ENCODE measurements around the gene GUK1.

GUK1 gene

DNA sequence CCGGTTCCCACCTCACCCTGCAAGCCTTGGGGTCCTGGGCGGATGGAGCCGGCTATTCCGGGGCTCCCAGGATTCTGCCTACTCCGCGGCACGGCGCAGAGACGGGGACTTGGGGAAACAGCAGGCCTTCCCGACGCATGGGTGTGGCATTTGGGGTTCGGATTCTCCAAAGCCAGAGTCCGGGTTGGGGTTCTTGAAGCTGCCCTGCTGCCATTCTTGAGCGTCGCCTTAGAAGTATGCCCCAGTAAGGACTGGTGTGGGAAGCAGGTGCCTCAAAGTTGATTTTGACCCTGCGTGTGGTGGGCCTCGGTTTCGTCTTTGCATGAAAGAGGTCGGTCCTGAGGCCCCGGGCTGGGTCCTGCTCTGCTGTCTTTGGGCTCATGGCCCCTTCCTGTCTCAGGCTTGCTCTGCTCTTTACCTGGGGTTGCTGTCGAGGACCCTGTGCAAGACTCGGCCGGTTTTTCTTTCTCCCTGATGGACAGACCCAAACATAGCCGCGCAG is 696 bp downstream of the GUK1 start:
- TF ChIP-seq ZFX (IDR thresholded peaks at IDR 0.05): no peak
- TF ChIP-seq, protein P1, sequence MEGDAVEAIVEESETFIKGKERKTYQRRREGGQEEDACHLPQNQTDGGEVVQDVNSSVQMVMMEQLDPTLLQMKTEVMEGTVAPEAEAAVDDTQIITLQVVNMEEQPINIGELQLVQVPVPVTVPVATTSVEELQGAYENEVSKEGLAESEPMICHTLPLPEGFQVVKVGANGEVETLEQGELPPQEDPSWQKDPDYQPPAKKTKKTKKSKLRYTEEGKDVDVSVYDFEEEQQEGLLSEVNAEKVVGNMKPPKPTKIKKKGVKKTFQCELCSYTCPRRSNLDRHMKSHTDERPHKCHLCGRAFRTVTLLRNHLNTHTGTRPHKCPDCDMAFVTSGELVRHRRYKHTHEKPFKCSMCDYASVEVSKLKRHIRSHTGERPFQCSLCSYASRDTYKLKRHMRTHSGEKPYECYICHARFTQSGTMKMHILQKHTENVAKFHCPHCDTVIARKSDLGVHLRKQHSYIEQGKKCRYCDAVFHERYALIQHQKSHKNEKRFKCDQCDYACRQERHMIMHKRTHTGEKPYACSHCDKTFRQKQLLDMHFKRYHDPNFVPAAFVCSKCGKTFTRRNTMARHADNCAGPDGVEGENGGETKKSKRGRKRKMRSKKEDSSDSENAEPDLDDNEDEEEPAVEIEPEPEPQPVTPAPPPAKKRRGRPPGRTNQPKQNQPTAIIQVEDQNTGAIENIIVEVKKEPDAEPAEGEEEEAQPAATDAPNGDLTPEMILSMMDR (conservative IDR thresholded peaks at IDR 0.05): no peak
- H3K27ac ChIP-seq: peak overlapping the region; percentile 92

DNA sequence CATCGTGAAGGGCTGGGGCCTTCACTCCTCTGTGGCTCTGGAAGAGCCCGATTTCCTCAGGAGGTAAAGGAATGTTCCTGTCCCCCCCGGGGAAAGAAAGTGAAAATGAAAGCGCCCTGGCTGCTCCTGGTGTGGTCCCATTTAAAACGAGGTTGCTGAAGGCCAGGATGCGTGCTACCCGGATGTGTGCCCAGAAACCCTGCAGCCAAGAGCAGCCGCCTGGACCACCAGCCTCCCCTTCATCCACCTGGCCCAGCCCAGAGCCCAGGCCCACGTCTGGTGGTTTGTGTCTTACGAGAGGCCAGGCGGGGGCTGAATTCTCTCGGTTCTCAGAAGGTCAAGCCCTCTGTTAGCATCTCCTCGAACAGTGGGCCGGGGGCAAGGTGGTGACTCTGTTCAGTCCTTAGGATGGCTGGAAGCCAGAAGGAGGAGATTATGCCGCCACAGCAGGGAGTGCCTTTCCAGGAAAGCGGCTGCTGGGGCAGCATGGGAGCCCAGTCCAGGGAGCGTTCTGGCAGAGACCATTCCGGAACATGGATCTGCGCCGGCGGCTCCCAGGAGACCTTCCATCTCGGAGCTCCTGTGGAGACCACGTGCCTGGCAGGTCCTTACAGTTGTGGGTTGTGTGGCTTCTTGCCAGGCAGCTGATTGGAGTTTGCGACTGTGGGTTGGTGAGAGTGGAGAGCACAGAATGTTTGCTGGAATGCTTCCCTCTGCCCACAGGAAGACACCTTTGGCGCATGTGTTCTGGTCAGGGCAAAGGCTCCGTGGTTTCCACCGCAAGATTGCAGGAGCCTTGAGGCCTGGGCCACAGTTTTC is 1.4 kb downstream of the GUK1 start:
- H3K27ac ChIP-seq: peak overlapping the region; percentile 92
- TF ChIP-seq, protein P1 (conservative IDR thresholded peaks at IDR 0.05): no peak
- TF ChIP-seq ZFX (IDR thresholded peaks at IDR 0.05): 0 out of 2 replicates have a peak, but pooled peaks have one; percentile 13

DNA sequence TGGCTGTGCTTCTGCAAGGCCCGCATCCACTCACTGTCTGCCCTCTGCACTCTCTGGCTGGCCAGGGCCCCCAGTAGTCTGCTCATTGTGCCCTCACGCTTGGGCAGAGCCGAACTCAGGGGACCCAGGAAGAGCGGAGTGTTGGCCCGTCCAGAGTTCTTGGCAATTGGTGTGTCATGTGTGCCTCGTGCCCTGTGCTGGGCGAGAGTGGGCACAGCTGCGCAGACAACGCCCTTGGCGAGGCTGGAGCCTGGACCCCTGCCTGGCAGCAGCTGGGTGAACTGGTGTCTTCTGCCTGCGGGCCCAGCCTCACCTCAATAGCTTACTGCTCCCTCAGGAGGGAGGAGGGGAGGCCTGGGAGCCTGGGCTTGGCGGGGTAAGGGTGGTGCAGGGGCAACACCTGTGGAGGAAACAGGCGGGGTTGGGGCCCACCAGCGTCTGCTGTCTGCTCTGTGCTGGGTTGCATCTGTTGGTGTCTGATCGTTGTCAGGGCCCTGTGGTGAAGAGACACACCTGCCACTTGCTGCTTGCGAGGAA is 2.1 kb downstream of the GUK1 start:
- TF ChIP-seq, protein P1 (conservative IDR thresholded peaks at IDR 0.05): no peak
- no peak for TF ChIP-seq ZFX (IDR thresholded peaks at IDR 0.05)
- H3K27ac ChIP-seq: peak overlapping the region; percentile 92

DNA sequence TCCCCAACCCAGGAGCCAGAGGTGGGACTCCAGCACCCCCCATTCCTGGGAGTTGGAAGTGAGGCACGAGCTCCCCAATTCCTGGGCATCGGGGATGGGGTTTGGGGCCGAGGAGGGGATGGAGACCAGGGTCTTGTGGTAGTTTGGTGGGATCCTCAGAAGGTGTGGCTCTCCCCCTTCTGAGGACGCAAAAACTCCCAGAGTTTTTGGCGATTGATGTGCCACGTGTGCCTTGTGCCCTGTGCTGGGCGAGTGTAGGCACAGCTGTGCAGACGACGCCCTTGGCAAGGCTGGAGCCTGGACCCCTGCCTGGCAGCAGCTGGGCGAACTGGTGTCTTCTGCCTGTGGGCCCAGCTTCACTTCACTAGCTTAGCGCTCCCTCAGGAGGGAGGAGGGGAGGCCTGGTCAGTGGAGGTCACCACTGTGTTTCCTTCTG is 2.6 kb downstream of the GUK1 start:
- H3K27ac ChIP-seq: peak overlapping the region; percentile 92
- no peak for TF ChIP-seq ZFX (IDR thresholded peaks at IDR 0.05)
- TF ChIP-seq, protein P1 (conservative IDR thresholded peaks at IDR 0.05): no peak

DNA sequence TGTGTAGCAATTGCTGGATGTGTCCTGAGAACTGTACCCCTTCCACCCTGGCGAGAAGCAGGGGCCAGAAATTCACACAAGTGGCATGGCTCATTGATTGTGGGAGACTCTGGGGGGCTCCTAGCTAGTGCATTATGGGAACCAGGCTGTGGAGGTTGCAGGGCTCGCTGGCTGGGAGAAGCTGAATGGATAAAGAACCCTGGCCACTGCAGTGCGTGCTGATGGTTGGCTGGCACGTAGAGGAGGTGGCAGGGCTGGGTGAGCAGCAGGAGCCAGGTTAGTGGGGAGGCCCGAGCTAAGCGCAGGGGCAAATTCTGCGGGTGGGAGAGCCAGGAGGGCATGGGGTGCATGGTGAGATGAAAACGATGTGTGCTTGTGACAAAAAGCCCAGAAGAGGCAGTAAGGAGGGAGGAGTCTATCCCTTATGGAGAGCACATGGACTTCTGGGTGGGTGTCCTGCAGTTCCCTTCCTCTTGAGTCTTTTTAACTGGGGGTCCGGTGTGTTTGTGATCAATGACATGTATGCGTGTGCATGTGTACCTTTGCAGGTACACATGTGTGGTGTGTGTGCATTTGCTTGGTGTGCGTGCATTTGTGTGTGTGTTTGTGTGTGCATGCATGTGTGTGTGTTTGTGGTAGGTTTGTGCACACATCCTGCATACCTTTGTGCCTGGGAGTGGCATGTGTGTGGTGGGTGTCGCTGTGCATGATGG is 3.6 kb downstream of the GUK1 start:
- no peak overlapping the region for H3K27ac ChIP-seq
- no peak for TF ChIP-seq ZFX (IDR thresholded peaks at IDR 0.05)
- TF ChIP-seq, protein P1 (conservative IDR thresholded peaks at IDR 0.05): no peak

DNA sequence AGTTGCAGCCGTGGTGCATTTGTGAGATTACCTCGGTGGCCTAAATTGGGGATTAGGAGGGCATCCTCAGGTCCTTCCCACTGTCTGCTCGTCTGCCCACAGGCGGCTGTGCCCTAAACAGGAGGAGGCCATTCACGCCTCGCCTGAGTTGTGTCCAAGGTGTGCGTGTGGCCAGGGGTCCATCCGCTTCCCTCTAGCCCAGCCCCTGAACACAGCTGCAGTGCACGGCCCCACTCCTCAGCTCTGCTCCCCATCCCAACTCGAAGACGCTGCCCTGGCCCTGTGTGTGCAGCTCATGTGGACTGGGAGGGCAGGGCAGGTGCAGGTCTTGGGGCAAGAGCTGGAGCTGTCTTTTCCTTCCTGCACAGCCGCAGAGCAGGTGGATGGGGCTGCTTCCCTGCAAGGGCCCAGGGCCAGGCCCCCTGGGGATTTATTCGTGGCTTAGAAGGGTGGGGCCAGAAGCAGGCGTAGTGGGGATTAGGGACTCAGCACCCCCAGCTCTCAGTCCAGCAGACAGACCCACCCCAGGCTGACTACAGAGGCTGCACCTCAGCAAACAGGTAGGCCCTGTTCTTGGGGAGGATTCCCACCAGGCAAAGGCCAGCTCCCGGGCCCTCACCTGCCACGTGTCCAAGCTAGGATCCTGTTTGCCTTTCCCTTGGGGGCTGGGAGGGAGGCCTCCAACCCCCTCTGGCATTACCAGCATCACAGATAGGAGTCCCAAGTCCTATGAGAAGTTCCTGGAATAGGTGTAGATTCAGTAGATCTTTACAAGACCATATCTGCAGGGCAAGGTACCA is 4.3 kb downstream of the GUK1 start:
- no peak overlapping the region for H3K27ac ChIP-seq
- no peak for TF ChIP-seq ZFX (IDR thresholded peaks at IDR 0.05)
- TF ChIP-seq, protein P1 (conservative IDR thresholded peaks at IDR 0.05): no peak
